ENCODE data around the gene SLC12A8.

Gene SLC12A8

DNA sequence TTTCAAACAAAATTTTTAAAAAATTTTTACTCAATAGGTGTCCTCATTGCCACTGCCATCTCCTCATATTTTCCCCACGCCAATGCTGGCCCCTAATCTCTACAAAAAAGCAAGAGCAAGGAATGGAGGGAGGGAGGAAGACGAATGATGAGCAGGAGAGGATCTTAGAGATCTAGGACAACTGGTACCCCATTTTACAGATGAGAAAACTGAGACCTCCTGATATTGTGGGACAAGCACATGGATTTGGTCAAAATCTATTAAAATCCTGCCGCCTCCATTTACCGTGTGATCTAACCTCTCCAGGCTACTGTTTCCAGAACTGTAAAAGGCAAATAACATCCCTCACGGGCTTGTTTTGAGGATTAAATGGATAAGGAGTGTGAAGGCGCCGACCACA is 161.3 kb downstream of the SLC12A8 start:
- Histone ChIP-seq H3K9ac (ENCODE audit: low read depth, low read length) (no peak overlapping the region), H3K9me3 (ENCODE audit: control insufficient read depth, insufficient read depth, low read length) (no peaks in the 10 kb centered on the region), H3K36me3 (ENCODE audit: control insufficient read depth, insufficient read depth, low read length) (no peaks in the 10 kb centered on the region), H3K27ac (ENCODE audit: low read depth, low read length) (peak overlapping the region; percentile 80), H3K4me1 (ENCODE audit: control insufficient read depth, insufficient read depth, low read length) (peaks cover 46% of the 10 kb centered on the region), H3K4me3 (ENCODE audit: low read depth, low read length) (no peak overlapping the region), H3K27me3 (ENCODE audit: control insufficient read depth, insufficient read depth, low read length) (peaks cover 23% of the 10 kb centered on the region)

DNA sequence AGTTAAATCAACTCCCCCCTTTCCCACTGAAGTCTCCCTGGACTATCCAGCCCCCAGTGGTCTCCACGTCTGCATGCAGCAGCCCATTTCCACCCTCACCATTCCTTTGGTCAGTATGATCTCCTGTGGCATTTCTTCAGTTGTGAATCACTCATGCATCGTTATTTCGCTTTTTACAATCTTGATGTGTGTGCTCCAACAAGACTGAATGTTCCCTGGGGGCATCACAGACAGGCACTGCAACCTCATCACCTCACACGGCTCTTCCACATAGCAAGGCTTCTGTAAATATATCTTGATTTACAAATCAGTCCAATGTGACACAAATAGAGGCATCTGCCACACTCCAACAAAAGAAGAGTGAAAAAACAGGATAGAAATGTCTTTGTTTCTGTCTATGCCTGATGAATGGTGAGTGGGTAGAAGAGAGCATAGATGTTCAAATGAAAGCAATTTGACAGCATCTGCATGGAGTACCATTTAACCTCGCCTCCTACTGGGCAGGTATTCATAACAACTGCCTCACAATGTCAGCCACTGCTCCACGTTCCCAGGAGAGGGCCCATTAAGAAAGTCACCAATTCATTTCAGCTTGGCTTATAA is 162.0 kb downstream of the SLC12A8 start:
- H3K27me3 ChIP-seq (ENCODE audit: control insufficient read depth, insufficient read depth, low read length) = peaks cover 21% of the 10 kb centered on the region

DNA sequence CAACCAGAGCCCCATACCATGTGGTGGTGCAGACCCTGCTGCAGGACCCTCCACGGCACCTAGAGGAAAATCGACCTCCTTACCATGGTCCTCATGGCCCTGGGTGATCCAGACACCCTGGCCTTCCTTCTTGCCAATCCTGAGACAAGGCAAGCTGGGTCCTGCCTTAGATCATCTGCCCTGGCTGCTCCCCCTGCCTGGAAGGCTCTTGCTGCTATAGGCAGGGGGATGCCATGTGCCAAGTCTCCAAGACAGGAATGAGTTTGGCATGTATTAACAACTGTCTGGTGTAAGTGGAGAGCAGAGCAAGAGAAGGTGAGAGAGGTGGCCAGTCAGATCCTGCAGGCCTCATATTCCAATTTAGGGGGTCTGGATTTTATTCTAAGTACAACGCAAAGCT is 164.3 kb downstream of the SLC12A8 start:
- Histone ChIP-seq H3K4me3 (ENCODE audit: low read depth, low read length) (no peak overlapping the region), H3K27me3 (ENCODE audit: control insufficient read depth, insufficient read depth, low read length) (peaks cover 3% of the 10 kb centered on the region; the same call in 1 of the 2 replicates), H3K4me1 (ENCODE audit: control insufficient read depth, insufficient read depth, low read length) (peaks cover 34% of the 10 kb centered on the region), H3K36me3 (ENCODE audit: control insufficient read depth, insufficient read depth, low read length) (no peaks in the 10 kb centered on the region), H3K27ac (ENCODE audit: low read depth, low read length) (no peak overlapping the region), H3K9me3 (ENCODE audit: control insufficient read depth, insufficient read depth, low read length) (no peaks in the 10 kb centered on the region), H3K9ac (ENCODE audit: low read depth, low read length) (no peak overlapping the region)

More for the DNA sequence above, 162.0 kb downstream of the SLC12A8 start:
- no peak overlapping the region for H3K9ac ChIP-seq (ENCODE audit: low read depth, low read length)
- no peak overlapping the region for H3K4me3 ChIP-seq (ENCODE audit: low read depth, low read length)
- no peak overlapping the region for H3K27ac ChIP-seq (ENCODE audit: low read depth, low read length)
- no peaks in the 10 kb centered on the region for H3K9me3 ChIP-seq (ENCODE audit: control insufficient read depth, insufficient read depth, low read length)
- no peaks in the 10 kb centered on the region for H3K36me3 ChIP-seq (ENCODE audit: control insufficient read depth, insufficient read depth, low read length)
- H3K4me1 ChIP-seq (ENCODE audit: control insufficient read depth, insufficient read depth, low read length) = peaks cover 46% of the 10 kb centered on the region

DNA sequence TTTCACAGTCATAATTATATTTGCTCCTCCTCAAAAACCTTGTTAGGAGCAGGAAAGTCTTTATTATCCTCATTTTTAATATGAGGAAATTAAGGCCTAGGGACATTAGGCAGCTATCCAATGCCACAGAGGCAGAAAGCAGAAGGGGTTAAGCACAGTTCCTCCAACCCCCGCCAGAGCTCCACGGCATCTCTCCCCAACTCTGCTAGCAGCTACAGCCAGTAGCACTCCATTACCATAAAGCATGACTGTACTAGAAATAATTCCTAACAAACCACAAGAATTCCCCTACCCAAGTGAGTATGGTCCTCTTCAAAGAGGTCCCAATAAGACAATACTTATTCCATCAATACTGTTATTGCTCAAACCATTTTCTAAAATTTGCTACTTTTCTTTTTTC is 166.6 kb downstream of the SLC12A8 start:
- no peak overlapping the region for H3K27ac ChIP-seq (ENCODE audit: low read depth, low read length)
- H3K27me3 ChIP-seq (ENCODE audit: control insufficient read depth, insufficient read depth, low read length) = no peaks in the 10 kb centered on the region
- no peaks in the 10 kb centered on the region for H3K9me3 ChIP-seq (ENCODE audit: control insufficient read depth, insufficient read depth, low read length)
- peaks cover 15% of the 10 kb centered on the region for H3K4me1 ChIP-seq (ENCODE audit: control insufficient read depth, insufficient read depth, low read length)
- no peak overlapping the region for H3K9ac ChIP-seq (ENCODE audit: low read depth, low read length)
- no peaks in the 10 kb centered on the region for H3K36me3 ChIP-seq (ENCODE audit: control insufficient read depth, insufficient read depth, low read length)
- H3K4me3 ChIP-seq (ENCODE audit: low read depth, low read length) = no peak overlapping the region

DNA sequence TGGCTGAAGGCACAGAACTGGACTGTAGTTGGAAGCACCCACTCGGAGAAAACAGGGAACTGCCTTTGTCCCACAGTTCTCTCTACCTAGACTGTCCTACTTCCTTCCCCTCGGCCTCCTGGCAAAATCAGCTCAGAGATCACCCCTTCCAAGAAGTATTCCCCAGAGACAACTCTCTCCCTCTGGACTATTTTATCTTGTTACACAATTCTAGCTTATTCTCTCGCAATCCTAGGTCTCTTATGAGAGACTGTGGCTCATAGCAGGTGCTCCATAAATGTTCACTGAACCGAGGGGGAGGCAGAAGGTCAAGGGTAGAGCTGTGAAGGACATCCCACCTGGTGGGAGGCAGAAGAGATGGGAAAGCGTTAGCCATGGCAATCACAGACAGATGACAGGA is 167.4 kb downstream of the SLC12A8 start:
- H3K27ac ChIP-seq (ENCODE audit: low read depth, low read length) = no peak overlapping the region
- H3K4me3 ChIP-seq (ENCODE audit: low read depth, low read length) = no peak overlapping the region
- no peaks in the 10 kb centered on the region for H3K9me3 ChIP-seq (ENCODE audit: control insufficient read depth, insufficient read depth, low read length)
- no peaks in the 10 kb centered on the region for H3K27me3 ChIP-seq (ENCODE audit: control insufficient read depth, insufficient read depth, low read length)
- H3K9ac ChIP-seq (ENCODE audit: low read depth, low read length) = no peak overlapping the region
- peaks cover 10% of the 10 kb centered on the region for H3K4me1 ChIP-seq (ENCODE audit: control insufficient read depth, insufficient read depth, low read length)
- H3K36me3 ChIP-seq (ENCODE audit: control insufficient read depth, insufficient read depth, low read length) = no peaks in the 10 kb centered on the region

DNA sequence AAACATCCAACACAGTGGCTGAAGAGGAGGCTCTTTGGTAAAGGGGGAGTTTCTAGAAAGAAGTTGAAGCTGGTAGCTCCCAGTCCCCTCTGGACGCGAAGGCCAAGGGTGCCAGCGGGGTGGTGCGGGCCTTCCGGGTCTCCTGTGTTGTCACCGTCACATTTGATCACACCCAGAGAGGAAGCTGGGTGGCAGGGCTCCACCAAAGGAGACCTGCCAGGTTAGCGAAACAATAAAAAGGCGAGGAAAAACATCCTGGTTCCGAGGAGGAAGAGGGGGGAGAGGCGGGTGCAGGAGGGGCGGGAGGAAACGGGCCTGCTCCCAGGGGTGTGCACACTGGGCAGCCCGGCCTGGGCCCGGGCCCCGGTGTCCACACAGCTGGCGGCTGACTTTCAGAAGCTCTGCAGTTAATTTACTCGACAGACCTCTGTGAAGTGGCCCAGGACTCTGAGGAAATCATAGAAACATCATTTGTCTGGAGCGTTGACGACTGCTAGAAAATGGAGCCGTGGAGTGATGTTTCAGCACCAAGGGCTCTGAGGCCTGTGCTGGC is 168.9 kb downstream of the SLC12A8 start:
- Histone ChIP-seq H3K27me3 (ENCODE audit: control insufficient read depth, insufficient read depth, low read length) (no peaks in the 10 kb centered on the region), H3K36me3 (ENCODE audit: control insufficient read depth, insufficient read depth, low read length) (no peaks in the 10 kb centered on the region), H3K9ac (ENCODE audit: low read depth, low read length) (no peak overlapping the region), H3K4me1 (ENCODE audit: control insufficient read depth, insufficient read depth, low read length) (peaks cover 25% of the 10 kb centered on the region), H3K4me3 (ENCODE audit: low read depth, low read length) (no peak overlapping the region), H3K27ac (ENCODE audit: low read depth, low read length) (no peak overlapping the region), H3K9me3 (ENCODE audit: control insufficient read depth, insufficient read depth, low read length) (no peaks in the 10 kb centered on the region)

DNA sequence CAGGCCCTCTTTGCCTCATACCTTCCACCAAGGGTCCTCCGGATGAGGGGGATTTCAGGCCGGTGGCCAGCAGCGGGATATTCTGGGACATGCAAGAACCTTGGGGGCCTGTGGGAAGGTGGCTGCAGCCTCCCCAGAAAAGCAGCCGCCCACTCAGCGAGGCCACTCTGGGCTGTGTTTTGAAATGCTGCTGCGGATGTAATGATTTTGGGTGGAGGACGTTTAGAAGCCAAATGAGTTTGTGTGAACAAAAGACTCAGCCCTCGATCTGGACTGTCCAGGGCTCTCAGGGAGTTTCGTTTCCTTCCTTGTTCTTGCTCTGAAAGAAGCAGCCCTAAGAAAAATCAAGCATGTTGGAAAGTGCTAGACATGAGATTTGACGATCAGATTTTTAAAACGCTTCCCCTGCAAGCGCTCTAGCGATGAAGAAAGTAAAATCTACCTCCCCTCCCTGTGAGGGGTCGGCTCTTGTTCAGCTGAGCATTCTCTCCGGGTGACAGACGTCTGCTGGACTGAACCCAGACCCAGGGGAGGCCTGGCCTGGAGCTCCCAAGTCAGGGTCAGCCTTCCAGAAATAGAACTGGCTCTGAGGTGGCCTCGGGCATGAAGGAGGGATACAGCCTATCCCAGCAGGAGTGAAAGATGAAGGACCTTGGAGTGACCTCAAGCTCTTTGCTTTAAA is 169.7 kb downstream of the SLC12A8 start:
- Histone ChIP-seq H3K36me3 (ENCODE audit: control insufficient read depth, insufficient read depth, low read length) (no peaks in the 10 kb centered on the region), H3K27ac (ENCODE audit: low read depth, low read length) (no peak overlapping the region), H3K27me3 (ENCODE audit: control insufficient read depth, insufficient read depth, low read length) (no peaks in the 10 kb centered on the region), H3K4me1 (ENCODE audit: control insufficient read depth, insufficient read depth, low read length) (peaks cover 28% of the 10 kb centered on the region), H3K4me3 (ENCODE audit: low read depth, low read length) (no peak overlapping the region), H3K9ac (ENCODE audit: low read depth, low read length) (no peak overlapping the region), H3K9me3 (ENCODE audit: control insufficient read depth, insufficient read depth, low read length) (no peaks in the 10 kb centered on the region)

DNA sequence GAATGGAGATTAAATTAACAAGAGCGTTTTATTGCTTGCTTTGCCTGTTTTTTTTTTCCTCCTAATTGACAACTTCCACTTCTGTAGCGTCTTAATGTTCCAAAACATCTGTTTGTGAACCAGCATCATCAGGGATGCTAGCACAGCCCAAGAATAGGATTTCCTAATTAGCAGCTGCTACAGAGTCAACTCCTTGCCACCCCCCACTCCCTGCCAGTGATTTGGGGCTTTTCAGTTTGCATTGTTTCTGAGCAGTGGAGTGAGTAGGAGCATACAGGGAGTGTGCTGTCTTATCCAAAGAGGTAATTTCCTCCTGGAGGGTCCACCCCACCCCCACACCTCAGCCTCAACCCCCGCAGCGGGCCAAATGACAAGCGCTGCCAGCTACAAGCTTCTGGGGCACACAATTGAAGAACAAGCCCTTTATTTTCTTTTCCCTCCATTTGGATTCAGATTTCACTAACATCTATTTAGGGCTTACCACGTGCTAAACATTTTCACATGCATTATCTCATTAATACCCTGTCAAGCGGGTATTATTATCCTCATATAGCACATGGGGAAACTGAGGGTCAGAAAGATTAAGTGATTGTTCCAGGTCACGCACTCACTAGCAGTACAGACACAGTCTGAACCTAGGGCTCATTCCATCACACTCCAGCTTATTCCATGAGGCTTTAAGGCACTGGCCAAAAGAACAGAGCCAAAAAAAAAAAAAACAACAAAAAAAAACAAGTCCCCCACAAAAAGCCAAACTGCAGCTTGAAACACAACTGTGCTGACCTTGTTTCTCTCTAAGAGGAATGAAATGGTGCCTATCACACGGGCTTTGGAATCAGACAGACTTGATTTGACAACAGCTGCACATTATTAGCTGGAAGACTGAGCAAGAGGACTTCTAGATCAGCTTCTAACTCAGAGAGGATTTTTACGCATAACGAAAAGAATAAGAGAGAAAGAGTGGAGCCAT is 173.1 kb downstream of the SLC12A8 start:
- Histone ChIP-seq H3K9me3 (ENCODE audit: control insufficient read depth, insufficient read depth, low read length) (no peaks in the 10 kb centered on the region), H3K27me3 (ENCODE audit: control insufficient read depth, insufficient read depth, low read length) (no peaks in the 10 kb centered on the region), H3K4me1 (ENCODE audit: control insufficient read depth, insufficient read depth, low read length) (peaks cover 28% of the 10 kb centered on the region), H3K36me3 (ENCODE audit: control insufficient read depth, insufficient read depth, low read length) (no peaks in the 10 kb centered on the region), H3K9ac (ENCODE audit: low read depth, low read length) (no peak overlapping the region), H3K4me3 (ENCODE audit: low read depth, low read length) (no peak overlapping the region), H3K27ac (ENCODE audit: low read depth, low read length) (peak overlapping the region; percentile 5)

DNA sequence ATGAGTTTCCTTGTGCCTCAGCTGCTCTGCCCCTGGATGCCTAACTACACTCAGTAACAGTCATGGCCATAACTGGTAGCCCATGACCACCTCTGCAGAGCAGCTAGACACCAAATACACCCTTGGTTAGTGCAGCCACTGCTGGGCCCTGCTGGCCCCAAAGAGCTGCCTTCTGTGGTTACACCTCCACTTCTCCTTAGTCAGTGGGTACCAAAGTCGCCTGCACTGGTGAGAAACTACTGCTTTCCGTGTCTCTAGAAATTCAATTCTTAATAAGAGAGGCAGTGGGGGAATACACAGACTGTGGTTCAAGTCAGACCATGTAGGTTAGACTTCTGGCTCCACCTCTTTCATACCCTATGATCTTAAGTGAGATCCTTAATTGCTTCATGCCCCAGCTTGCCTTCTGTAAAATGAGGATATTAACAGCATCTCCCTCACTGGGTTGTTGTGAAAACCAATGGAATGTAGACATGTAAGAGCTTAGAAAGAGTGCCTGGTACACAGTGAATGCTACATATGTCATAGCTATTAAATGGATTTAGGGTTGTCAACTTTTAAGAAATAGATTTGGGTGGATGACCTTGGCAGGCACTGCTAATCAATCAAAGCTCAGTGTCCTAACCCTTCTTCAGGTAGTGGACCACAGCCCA is 174.9 kb downstream of the SLC12A8 start:
- Histone ChIP-seq H3K36me3 (ENCODE audit: control insufficient read depth, insufficient read depth, low read length) (no peaks in the 10 kb centered on the region), H3K27ac (ENCODE audit: low read depth, low read length) (no peak overlapping the region), H3K4me1 (ENCODE audit: control insufficient read depth, insufficient read depth, low read length) (peaks cover 22% of the 10 kb centered on the region), H3K27me3 (ENCODE audit: control insufficient read depth, insufficient read depth, low read length) (no peaks in the 10 kb centered on the region), H3K9ac (ENCODE audit: low read depth, low read length) (no peak overlapping the region), H3K9me3 (ENCODE audit: control insufficient read depth, insufficient read depth, low read length) (no peaks in the 10 kb centered on the region), H3K4me3 (ENCODE audit: low read depth, low read length) (no peak overlapping the region)

DNA sequence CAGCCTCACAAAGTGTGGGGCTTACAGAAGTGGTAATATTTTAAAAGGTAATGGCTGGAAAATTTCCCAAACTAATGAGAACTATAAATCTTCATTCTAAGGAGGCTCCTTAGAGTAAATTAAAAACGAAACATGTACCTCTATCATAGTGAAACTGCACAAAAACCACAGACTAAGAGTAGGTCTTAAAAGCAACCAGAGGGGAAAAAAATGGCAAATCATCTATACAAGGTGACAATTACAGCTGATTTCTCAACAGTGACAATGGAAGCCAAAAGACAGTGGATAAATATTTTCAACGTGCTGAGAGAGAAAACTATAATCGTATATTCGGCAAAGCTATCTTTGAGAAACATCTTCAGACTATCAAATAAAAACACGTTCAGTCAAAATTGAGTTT is 177.3 kb downstream of the SLC12A8 start:
- Histone ChIP-seq H3K9me3 (ENCODE audit: control insufficient read depth, insufficient read depth, low read length) (no peaks in the 10 kb centered on the region), H3K27ac (ENCODE audit: low read depth, low read length) (no peak overlapping the region), H3K4me1 (ENCODE audit: control insufficient read depth, insufficient read depth, low read length) (peaks cover 22% of the 10 kb centered on the region)

More for the DNA sequence above, 177.3 kb downstream of the SLC12A8 start:
- Histone ChIP-seq H3K36me3 (ENCODE audit: control insufficient read depth, insufficient read depth, low read length) (no peaks in the 10 kb centered on the region), H3K4me3 (ENCODE audit: low read depth, low read length) (no peak overlapping the region), H3K27me3 (ENCODE audit: control insufficient read depth, insufficient read depth, low read length) (no peaks in the 10 kb centered on the region), H3K9ac (ENCODE audit: low read depth, low read length) (no peak overlapping the region)

Measured in HUES48 (cell line).